MM.1S (cell line): ENCODE measurements around the gene SLC48A1.

Source experiments
- DNase-seq: peaks from one replicate; pipeline ENCODE4 v3.0.0-alpha.2; 2015
- H2AFZ ChIP-seq: fragments of 300-600 bp; sonication (generic); 2 replicates; pipeline ENCODE4 v1.6.0; 2016; ENCODE audit warnings: antibody characterized with exemption, low read length
- H3F3A ChIP-seq: fragments of 300-600 bp; sonication (generic); 2 replicates; pipeline ENCODE4 v1.6.1; 2016; ENCODE audit warnings: mild to moderate bottlenecking, antibody characterized with exemption, low read length, moderate library complexity, mixed read lengths; ENCODE audit not compliant: insufficient read depth
- H3K27ac ChIP-seq: fragments of 300-600 bp; sonication (generic); 2 replicates; pipeline ENCODE4 v1.5.1; 2016; ENCODE audit warnings: mild to moderate bottlenecking, low read length
- H3K27me3 ChIP-seq: fragments of 300-600 bp; sonication (generic); replicated peaks from 2 replicates; pipeline ENCODE4 v1.6.0; 2016; ENCODE audit warnings: low read length; ENCODE audit not compliant: insufficient read depth
- H3K36me3 ChIP-seq: fragments of 300-600 bp; sonication (generic); replicated peaks from 2 replicates; pipeline ENCODE4 v1.6.1; 2016; ENCODE audit warnings: mild to moderate bottlenecking, low read length, mixed read lengths; ENCODE audit not compliant: insufficient read depth
- H3K4me1 ChIP-seq: fragments of 300-600 bp; sonication (generic); 2 replicates; pipeline ENCODE4 v1.6.1; 2016; ENCODE audit warnings: low read length, mixed read lengths
- H3K4me2 ChIP-seq: fragments of 300-600 bp; sonication (generic); 2 replicates; pipeline ENCODE4 v1.6.0; 2016; ENCODE audit warnings: low read depth, low read length
- H3K4me3 ChIP-seq: fragments of 300-600 bp; sonication (generic); 2 replicates; pipeline ENCODE4 v1.5.1; 2016; ENCODE audit warnings: low read length, mixed read lengths
- H3K79me2 ChIP-seq: fragments of 300-600 bp; sonication (generic); 2 replicates; pipeline ENCODE4 v1.6.1; 2016; ENCODE audit warnings: mixed run types, low read length, mixed read lengths
- H3K9ac ChIP-seq: fragments of 300-600 bp; sonication (generic); 2 replicates; pipeline ENCODE4 v1.6.1; 2016; ENCODE audit warnings: low read length, mixed read lengths
- H3K9me2 ChIP-seq: fragments of 300-600 bp; sonication (generic); replicated peaks from 2 replicates; pipeline ENCODE4 v1.6.1; 2016; ENCODE audit warnings: mild to moderate bottlenecking, low read length, mixed read lengths; ENCODE audit not compliant: insufficient read depth
- H3K9me3 ChIP-seq: fragments of 300-600 bp; sonication (generic); replicated peaks from 2 replicates; pipeline ENCODE4 v1.6.1; 2016; ENCODE audit warnings: mild to moderate bottlenecking, low read length, mixed read lengths; ENCODE audit not compliant: insufficient read depth
- H4K20me1 ChIP-seq: fragments of 300-600 bp; sonication (generic); 2 replicates; pipeline ENCODE4 v1.6.1; 2016; ENCODE audit warnings: mild to moderate bottlenecking, low read length, moderate library complexity, mixed read lengths; ENCODE audit not compliant: insufficient read depth
- EZH2 ChIP-seq: fragments of 300-600 bp; sonication (generic); optimal IDR thresholded peaks from 2 replicates; pipeline ENCODE3; 2017; ENCODE audit warnings: low read depth, mild to moderate bottlenecking, antibody characterized with exemption, low read length, mixed read lengths
- EZH2phosphoT487 ChIP-seq: fragments of 300-600 bp; sonication (generic); IDR thresholded peaks from 2 replicates; pipeline ENCODE4 v1.6.1; 2018; ENCODE audit warnings: antibody characterized with exemption, low read length
- TF ChIP-seq, protein P1 (sequence below): fragments of 300-600 bp; sonication (generic); IDR thresholded peaks from 2 replicates; pipeline ENCODE4 v1.5.1; 2016; ENCODE audit warnings: antibody characterized with exemption, low read length, mixed read lengths

SLC48A1 gene

DNA sequence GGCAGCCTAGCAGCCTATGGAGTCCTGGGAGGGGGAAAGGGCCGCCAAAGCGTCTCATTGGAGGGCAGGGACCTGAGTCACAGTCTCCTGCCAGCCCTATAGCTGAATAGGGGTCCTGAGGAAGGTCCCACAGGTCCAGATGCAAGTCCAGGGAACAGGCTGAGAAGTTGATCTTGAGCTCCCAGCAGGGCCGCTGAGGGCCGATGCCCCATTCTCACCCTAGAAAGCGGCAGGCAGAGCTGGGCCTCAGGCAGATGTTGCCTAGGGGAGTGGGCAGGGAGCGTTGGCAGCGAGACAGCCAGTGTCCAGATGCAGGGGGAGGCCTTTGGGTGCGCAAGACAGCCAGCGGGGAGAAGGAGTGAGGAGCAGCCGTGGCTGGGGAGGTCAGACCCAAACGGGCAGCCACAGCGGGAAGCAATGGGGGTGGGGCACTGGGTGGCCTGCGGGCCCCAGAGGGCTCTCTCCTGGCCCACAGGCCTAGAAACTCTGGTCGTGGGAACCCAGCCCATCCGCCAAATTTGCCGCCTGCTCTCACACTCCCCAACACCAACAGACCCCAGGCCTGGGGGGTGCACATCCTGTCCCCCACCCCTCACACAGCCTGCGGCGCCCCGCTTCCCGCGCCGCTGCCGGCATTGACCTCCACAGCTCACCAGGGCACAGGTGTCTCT lies 45.6 kb downstream of the SLC48A1 start:
- Histone ChIP-seq H3F3A (peaks cover 24% of the 10 kb centered on the region), H3K9me3 (no peaks in the 10 kb centered on the region), H2AFZ (peak overlapping the region; percentile 47), H3K9ac (peak overlapping the region; percentile 88), H4K20me1 (no peaks in the 10 kb centered on the region), H3K9me2 (no peaks in the 10 kb centered on the region), H3K27ac (peak overlapping the region; percentile 70; the same call in 1 of the 2 replicates), H3K4me2 (peak overlapping the region; percentile 97), H3K27me3 (no peaks in the 10 kb centered on the region), H3K36me3 (no peaks in the 10 kb centered on the region), H3K79me2 (peaks cover 62% of the 10 kb centered on the region), H3K4me3 (peak overlapping the region; percentile 89), H3K4me1 (peaks cover 52% of the 10 kb centered on the region)
- TF ChIP-seq, protein P1, sequence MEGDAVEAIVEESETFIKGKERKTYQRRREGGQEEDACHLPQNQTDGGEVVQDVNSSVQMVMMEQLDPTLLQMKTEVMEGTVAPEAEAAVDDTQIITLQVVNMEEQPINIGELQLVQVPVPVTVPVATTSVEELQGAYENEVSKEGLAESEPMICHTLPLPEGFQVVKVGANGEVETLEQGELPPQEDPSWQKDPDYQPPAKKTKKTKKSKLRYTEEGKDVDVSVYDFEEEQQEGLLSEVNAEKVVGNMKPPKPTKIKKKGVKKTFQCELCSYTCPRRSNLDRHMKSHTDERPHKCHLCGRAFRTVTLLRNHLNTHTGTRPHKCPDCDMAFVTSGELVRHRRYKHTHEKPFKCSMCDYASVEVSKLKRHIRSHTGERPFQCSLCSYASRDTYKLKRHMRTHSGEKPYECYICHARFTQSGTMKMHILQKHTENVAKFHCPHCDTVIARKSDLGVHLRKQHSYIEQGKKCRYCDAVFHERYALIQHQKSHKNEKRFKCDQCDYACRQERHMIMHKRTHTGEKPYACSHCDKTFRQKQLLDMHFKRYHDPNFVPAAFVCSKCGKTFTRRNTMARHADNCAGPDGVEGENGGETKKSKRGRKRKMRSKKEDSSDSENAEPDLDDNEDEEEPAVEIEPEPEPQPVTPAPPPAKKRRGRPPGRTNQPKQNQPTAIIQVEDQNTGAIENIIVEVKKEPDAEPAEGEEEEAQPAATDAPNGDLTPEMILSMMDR: no peak
- TF ChIP-seq EZH2: no peak
- no peak for TF ChIP-seq EZH2phosphoT487
- peak; percentile 36 for DNase-seq

DNA sequence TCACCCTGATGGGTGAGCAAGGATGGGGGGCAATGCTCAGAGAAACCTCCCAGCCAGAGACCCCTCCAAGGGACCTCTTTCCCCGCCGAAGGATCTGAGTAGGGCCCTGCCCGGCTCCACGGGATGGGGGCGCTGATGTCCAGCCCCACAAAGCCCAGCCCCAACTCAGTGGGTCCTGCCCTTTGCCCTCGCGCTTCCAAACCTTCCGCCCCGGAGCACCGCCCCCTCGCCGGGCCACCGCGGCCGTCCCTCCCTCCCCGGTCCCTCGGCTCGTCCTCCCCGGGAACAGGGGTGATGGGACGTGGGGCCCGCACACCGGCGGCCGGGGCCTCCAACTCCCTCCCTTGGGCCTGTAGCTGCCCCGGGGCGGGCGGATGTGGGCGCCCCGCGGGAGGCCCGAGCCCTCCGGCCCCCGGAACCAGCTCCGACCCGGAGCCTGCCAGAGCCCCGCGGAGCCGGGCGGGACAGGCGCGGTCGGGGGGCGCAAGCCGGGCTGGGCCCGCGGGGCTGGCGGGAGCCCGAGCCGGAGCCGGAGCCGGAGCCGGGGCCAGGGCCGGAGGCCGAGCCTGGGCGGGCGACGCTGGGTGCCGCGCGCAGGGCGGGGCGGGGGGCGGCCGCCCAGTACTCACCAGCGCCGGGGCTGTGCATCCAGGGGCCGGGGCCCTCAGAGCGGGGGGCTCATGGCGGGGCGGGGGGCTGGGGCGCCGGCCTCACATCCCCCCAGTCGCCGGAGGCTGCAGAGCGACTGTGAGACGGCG lies 46.3 kb downstream of the SLC48A1 start:
- Histone ChIP-seq H3K9me3 (no peaks in the 10 kb centered on the region), H3K9ac (peak overlapping the region; percentile 88), H2AFZ (peak overlapping the region; percentile 47), H3K36me3 (no peaks in the 10 kb centered on the region), H3K4me1 (peaks cover 54% of the 10 kb centered on the region), H3F3A (peaks cover 21% of the 10 kb centered on the region), H3K27ac (peak overlapping the region; percentile 70; the same call in 1 of the 2 replicates), H3K27me3 (no peaks in the 10 kb centered on the region), H4K20me1 (no peaks in the 10 kb centered on the region), H3K79me2 (peaks cover 58% of the 10 kb centered on the region), H3K4me3 (peak overlapping the region; percentile 89), H3K4me2 (peak overlapping the region; percentile 97), H3K9me2 (no peaks in the 10 kb centered on the region)
- TF ChIP-seq EZH2 (no peak), EZH2phosphoT487 (no peak)
- TF ChIP-seq, protein P1: peak; percentile 42
- DNase-seq: peak; percentile 68

DNA sequence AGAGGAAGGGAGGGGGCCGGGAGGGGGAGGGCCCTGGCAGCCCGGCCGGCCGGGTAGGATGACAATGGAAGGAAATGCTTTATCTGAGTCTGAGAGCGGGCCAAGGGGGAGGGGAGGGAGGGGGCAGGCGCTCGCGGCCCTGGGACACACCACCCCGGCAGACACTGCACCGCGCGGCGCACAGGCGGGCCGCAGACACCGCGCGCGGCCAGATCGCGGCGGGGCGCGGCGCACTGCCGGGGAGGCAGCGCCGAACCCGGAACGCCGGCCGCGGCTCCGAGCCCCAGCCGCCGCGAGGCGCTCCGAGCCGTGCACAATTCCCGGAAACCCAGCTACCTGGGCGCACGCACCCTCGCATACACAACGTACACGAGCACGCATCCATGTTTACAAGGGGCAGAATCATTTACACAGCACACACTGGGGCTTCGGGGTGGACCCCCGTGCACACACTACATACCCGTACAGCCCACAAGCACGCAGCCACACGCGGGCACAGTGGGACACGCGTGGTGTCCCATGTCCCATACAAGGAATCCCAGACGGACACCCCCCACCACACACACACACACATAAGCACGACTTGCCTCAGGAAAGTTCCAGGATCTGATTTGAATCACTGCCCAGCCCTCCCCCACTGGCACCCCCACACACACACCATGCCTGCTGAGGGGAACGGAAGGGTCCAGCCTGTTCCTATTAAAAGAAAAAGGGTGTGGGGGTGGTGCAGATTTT lies 47.0 kb downstream of the SLC48A1 start, which contains the start of gene HDAC7:
Gene HDAC7 (minus strand): TSS at position 8 of the 735 bp plus-strand sequence. CDS start 118 bp downstream, outside the sequence.
- no peak for TF ChIP-seq EZH2
- no peak for TF ChIP-seq EZH2phosphoT487
- TF ChIP-seq, protein P1: no peak
- no peaks in the 10 kb centered on the region for H4K20me1 ChIP-seq
- no peaks in the 10 kb centered on the region for H3K36me3 ChIP-seq
- H3K79me2 ChIP-seq: peaks cover 50% of the 10 kb centered on the region
- H3K27me3 ChIP-seq: no peaks in the 10 kb centered on the region
- no peaks in the 10 kb centered on the region for H3K9me3 ChIP-seq
- H3K9me2 ChIP-seq: no peaks in the 10 kb centered on the region
- H2AFZ ChIP-seq: peak within 1 kb of the TSS; percentile 80
- peak within 1 kb of the TSS; percentile 99 for H3K4me2 ChIP-seq
- DNase-seq: peak; percentile 85
- peak within 1 kb of the TSS; percentile 70 for H3K27ac ChIP-seq
- H3K4me1 ChIP-seq: peaks cover 54% of the 10 kb centered on the region
- peak within 1 kb of the TSS; percentile 89 for H3K9ac ChIP-seq
- H3K4me3 ChIP-seq: peak within 1 kb of the TSS; percentile 89
- H3F3A ChIP-seq: peaks cover 22% of the 10 kb centered on the region
